HG02884 (cell line): ENCODE results near the gene LRP6.
"Not testable (repeated sequence)": the region's sequence is repeated elsewhere in the genome, so short reads cannot be mapped to it uniquely, and the experiment has no call there.

Source experiments
- ATAC-seq: cut with Tn5 transposase; IDR thresholded peaks from one replicate; pipeline ENCODE4 v1.9.1; 2021; ENCODE audit warnings: mild to moderate bottlenecking, moderate library complexity; ENCODE audit not compliant: unreplicated experiment

LRP6 gene

GRCh38 chr12:12127304-12127703 lies 139.5 kb downstream of the LRP6 start:
- no peak for ATAC-seq

GRCh38 chr12:12126551-12126950 lies 140.3 kb downstream of the LRP6 start:
- no peak for ATAC-seq

GRCh38 chr12:12123036-12123604 lies 143.7 kb downstream of the LRP6 start:
- ATAC-seq, result no peak

GRCh38 chr12:12121061-12121460 lies 145.8 kb downstream of the LRP6 start:
- ATAC-seq, result no peak

GRCh38 chr12:12116677-12117076 lies 150.2 kb downstream of the LRP6 start:
- ATAC-seq, result no peak

GRCh38 chr12:12115514-12115913 lies 151.3 kb downstream of the LRP6 start:
- ATAC-seq, result no peak

- ATAC-seq, result not testable (repeated sequence)
Measured at GRCh38 chr12:12110923-12111555, 155.8 kb downstream of the LRP6 start.

GRCh38 chr12:12108441-12109058 lies 158.3 kb downstream of the LRP6 start:
- no peak for ATAC-seq

- no peak for ATAC-seq
Measured at GRCh38 chr12:12107678-12108077, 159.2 kb downstream of the LRP6 start.

GRCh38 chr12:12099102-12099501 lies 167.7 kb downstream of the LRP6 start:
- ATAC-seq, result no peak

GRCh38 chr12:12098691-12099015 lies 168.2 kb downstream of the LRP6 start:
- no peak for ATAC-seq

GRCh38 chr12:12097891-12098690 lies 168.8 kb downstream of the LRP6 start:
- ATAC-seq, result no peak

GRCh38 chr12:12095021-12095420 lies 171.8 kb downstream of the LRP6 start:
- ATAC-seq, result no peak

- ATAC-seq, result no peak
Measured at GRCh38 chr12:12094481-12094880, 172.4 kb downstream of the LRP6 start.

GRCh38 chr12:12091977-12092663 lies 174.7 kb downstream of the LRP6 start:
- no peak for ATAC-seq

- no peak for ATAC-seq
Measured at GRCh38 chr12:12091071-12091470, 175.8 kb downstream of the LRP6 start.

GRCh38 chr12:12088761-12089160 lies 178.1 kb downstream of the LRP6 start:
- ATAC-seq, result no peak

GRCh38 chr12:12088147-12088546 lies 178.7 kb downstream of the LRP6 start:
- ATAC-seq, result no peak

GRCh38 chr12:12087693-12088034 lies 179.2 kb downstream of the LRP6 start:
- ATAC-seq, result no peak

GRCh38 chr12:12086973-12087692 lies 179.7 kb downstream of the LRP6 start:
- ATAC-seq, result no peak

GRCh38 chr12:12086362-12086761 lies 180.5 kb downstream of the LRP6 start:
- no peak for ATAC-seq
